Epithelial cell of esophagus (primary cell): ENCODE measurements around the gene NARS2.

ENCODE experiments used
- DNase-seq: peaks from one replicate; pipeline ENCODE4 v3.0.0; 2010; ENCODE audit warnings: low read depth
- H3K4me3 ChIP-seq: 2 replicates; pipeline ENCODE4 v1.5.1; 2011; ENCODE audit warnings: mild to moderate bottlenecking, low read length, control low read depth
- TF ChIP-seq, protein P1 (sequence below): IDR thresholded peaks from 2 replicates; pipeline ENCODE4 v1.5.1; 2011; ENCODE audit warnings: low read depth, mild to moderate bottlenecking, low read length, control low read depth, inconsistent platforms; ENCODE audit not compliant: insufficient read depth; ENCODE audit errors: missing control alignments

Gene NARS2

GRCh38 chr11:78441956-78442355, 132.7 kb downstream of the NARS2 start:
- DNase-seq, result no peak
- TF ChIP-seq, protein P1, sequence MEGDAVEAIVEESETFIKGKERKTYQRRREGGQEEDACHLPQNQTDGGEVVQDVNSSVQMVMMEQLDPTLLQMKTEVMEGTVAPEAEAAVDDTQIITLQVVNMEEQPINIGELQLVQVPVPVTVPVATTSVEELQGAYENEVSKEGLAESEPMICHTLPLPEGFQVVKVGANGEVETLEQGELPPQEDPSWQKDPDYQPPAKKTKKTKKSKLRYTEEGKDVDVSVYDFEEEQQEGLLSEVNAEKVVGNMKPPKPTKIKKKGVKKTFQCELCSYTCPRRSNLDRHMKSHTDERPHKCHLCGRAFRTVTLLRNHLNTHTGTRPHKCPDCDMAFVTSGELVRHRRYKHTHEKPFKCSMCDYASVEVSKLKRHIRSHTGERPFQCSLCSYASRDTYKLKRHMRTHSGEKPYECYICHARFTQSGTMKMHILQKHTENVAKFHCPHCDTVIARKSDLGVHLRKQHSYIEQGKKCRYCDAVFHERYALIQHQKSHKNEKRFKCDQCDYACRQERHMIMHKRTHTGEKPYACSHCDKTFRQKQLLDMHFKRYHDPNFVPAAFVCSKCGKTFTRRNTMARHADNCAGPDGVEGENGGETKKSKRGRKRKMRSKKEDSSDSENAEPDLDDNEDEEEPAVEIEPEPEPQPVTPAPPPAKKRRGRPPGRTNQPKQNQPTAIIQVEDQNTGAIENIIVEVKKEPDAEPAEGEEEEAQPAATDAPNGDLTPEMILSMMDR, result no peak
- H3K4me3 ChIP-seq, result no peak overlapping the region

GRCh38 chr11:78438298-78438975, 136.2 kb downstream of the NARS2 start:
- TF ChIP-seq, protein P1, result no peak
- no peak for DNase-seq
- H3K4me3 ChIP-seq, result no peak overlapping the region

- no peak overlapping the region for H3K4me3 ChIP-seq
- TF ChIP-seq, protein P1, result no peak
- peak; percentile 32 for DNase-seq
Measured at GRCh38 chr11:78432956-78433355, 141.7 kb downstream of the NARS2 start.

GRCh38 chr11:78432058-78432515, 142.6 kb downstream of the NARS2 start:
- DNase-seq, result no peak
- H3K4me3 ChIP-seq, result no peak overlapping the region
- TF ChIP-seq, protein P1, result peak; percentile 23

DNA sequence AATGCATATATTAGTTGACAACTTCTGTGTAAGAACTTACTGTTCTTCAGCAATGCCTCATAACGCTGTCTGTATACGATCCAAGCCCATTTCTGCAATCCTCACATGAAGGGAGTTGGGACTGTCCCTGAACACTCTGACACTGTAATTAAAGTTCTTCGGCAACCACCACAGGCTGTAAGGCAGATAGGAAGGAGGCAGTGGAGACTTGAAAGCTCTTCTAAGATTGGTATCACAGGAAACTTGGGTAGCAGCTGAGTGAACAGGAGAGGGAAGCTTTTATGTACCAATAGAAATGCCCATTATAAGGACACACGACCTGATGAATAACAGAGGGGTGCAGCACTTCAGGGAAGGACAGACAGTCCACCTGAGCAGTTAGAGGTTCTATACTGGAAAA, 145.0 kb downstream of the NARS2 start:
- H3K4me3 ChIP-seq, result no peak overlapping the region
- no peak for DNase-seq
- TF ChIP-seq, protein P1, result no peak

- no peak overlapping the region for H3K4me3 ChIP-seq
- TF ChIP-seq, protein P1, result no peak
- DNase-seq, result no peak
Measured at GRCh38 chr11:78429209-78429608, 145.5 kb downstream of the NARS2 start.

DNA sequence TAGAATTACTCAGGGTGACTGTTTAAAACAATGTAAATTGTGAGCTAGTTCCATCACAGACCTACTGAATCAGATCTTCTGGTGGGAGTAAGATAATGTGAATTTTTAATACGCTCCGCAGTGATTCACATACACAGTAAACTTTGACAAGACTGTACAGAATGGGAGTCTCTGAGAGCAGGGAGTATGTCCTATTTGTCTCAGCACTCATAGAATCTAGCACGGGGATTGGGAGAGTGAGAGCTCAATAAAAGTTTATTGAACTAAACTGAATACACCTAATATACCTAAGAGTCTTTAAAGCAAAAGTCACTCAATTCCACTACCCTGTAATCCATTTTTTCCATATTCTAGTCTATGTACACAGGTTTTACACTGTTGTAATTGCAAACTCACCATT, 145.9 kb downstream of the NARS2 start:
- no peak overlapping the region for H3K4me3 ChIP-seq
- no peak for DNase-seq
- TF ChIP-seq, protein P1, result no peak
